GM23338 (cell line): ENCODE data around the gene SMIM44.

Source experiments
- CREB1 ChIP-seq: fragments of 250-450 bp; sonication (Bioruptor Pico); IDR thresholded peaks from 2 replicates; pipeline ENCODE4 v1.5.0; 2020; ENCODE audit warnings: low read depth, mild to moderate bottlenecking, moderate library complexity
- CTCF ChIP-seq, 2 experiments: fragments of 200-600 bp in 1 of 2; sonication (generic) in 1 of 2; conservative IDR thresholded peaks; 2 replicates each; pipeline versions ENCODE4 v1.5.1 to v1.6.1; 2016 to 2017; ENCODE audit warnings: antibody characterized with exemption in 2 of 2, low read depth in 2 of 2, mild to moderate bottlenecking in 2 of 2, moderate library complexity in 1 of 2
- ETS1 ChIP-seq: IDR thresholded peaks from 2 replicates; pipeline ENCODE4 v1.6.1; 2016; ENCODE audit warnings: antibody characterized with exemption
- EZH2 ChIP-seq: fragments of 200-600 bp; sonication (generic); IDR thresholded peaks from one replicate; pipeline ENCODE4 v1.8.0; 2017; ENCODE audit warnings: antibody characterized with exemption, mild to moderate bottlenecking, low read depth; ENCODE audit not compliant: unreplicated experiment
- EZH2phosphoT487 ChIP-seq: fragments of 200-600 bp; sonication (generic); IDR thresholded peaks from one replicate; pipeline ENCODE4 v1.8.1; 2018; ENCODE audit warnings: antibody characterized with exemption; ENCODE audit not compliant: unreplicated experiment
- JUNB ChIP-seq: IDR thresholded peaks from one replicate; pipeline ENCODE4 v1.6.1; 2016; ENCODE audit warnings: antibody characterized with exemption; ENCODE audit not compliant: unreplicated experiment
- NANOG ChIP-seq: IDR thresholded peaks from 2 replicates; pipeline ENCODE4 v1.6.1; 2016; ENCODE audit warnings: antibody characterized with exemption, borderline replicate concordance
- POLR2AphosphoS5 ChIP-seq: IDR thresholded peaks from 2 replicates; pipeline ENCODE4 v1.6.1; 2016; ENCODE audit warnings: antibody characterized with exemption, low read depth
- STAT1 ChIP-seq: IDR thresholded peaks from one replicate; pipeline ENCODE4 v1.6.1; 2016; ENCODE audit warnings: antibody characterized with exemption; ENCODE audit not compliant: unreplicated experiment
- ZNF331 ChIP-seq: fragments of 250-450 bp; sonication (Bioruptor Pico); IDR thresholded peaks from 2 replicates; pipeline ENCODE4 v1.5.0; 2020; ENCODE audit warnings: low read depth, mild to moderate bottlenecking, moderate library complexity
- TF ChIP-seq, protein P1 (sequence below): IDR thresholded peaks from one replicate; pipeline ENCODE4 v1.6.1; 2018; ENCODE audit warnings: antibody characterized with exemption; ENCODE audit not compliant: unreplicated experiment

DNA sequence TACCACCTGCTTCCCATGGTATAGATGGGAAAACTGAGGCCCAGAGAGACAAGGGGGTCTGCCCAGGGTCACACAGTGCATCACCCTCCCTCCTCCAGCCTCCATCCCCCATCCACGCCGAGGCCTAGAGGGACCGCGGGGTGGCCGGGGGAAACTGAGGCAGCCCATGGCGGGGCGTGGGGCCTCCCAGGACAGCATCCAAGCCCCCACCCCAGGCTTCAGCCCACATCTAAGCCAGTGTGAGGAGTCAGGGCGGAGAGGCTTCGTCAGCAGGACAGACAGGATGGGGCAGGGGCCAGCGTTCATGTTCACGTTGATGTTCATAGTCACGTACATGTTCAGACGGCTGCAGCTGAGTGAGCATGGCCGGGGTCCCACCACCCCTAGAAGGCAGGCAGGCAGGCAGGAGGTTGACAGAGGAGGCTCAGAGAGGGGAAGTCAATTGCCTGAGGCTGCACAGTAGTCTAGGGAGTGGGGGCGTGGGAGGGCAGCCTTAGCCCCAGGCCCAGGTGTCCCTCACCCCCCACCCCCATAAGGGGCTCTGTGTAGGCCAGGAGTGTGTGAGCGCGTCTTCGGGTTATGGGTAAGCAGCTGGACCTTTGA is 26.2 kb downstream of the SMIM44 start:
- TF ChIP-seq, protein P1, sequence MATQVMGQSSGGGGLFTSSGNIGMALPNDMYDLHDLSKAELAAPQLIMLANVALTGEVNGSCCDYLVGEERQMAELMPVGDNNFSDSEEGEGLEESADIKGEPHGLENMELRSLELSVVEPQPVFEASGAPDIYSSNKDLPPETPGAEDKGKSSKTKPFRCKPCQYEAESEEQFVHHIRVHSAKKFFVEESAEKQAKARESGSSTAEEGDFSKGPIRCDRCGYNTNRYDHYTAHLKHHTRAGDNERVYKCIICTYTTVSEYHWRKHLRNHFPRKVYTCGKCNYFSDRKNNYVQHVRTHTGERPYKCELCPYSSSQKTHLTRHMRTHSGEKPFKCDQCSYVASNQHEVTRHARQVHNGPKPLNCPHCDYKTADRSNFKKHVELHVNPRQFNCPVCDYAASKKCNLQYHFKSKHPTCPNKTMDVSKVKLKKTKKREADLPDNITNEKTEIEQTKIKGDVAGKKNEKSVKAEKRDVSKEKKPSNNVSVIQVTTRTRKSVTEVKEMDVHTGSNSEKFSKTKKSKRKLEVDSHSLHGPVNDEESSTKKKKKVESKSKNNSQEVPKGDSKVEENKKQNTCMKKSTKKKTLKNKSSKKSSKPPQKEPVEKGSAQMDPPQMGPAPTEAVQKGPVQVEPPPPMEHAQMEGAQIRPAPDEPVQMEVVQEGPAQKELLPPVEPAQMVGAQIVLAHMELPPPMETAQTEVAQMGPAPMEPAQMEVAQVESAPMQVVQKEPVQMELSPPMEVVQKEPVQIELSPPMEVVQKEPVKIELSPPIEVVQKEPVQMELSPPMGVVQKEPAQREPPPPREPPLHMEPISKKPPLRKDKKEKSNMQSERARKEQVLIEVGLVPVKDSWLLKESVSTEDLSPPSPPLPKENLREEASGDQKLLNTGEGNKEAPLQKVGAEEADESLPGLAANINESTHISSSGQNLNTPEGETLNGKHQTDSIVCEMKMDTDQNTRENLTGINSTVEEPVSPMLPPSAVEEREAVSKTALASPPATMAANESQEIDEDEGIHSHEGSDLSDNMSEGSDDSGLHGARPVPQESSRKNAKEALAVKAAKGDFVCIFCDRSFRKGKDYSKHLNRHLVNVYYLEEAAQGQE: no peak
- TF ChIP-seq CTCF (conservative IDR thresholded peaks at IDR 0.05; ENCODE audit: low read depth in 2 of 2) (no peak), EZH2 (no peak), EZH2phosphoT487 (no peak), POLR2AphosphoS5 (no peak), ETS1 (no peak), JUNB (no peak), ZNF331 (no peak), STAT1 (no peak), CREB1 (CRISPR knock-in tag) (no peak), NANOG (no peak)
